ENCODE data around the gene HS6ST3. TPM values are rescaled to one million over a fixed set of nuclear protein-coding genes. Genes with fewer than 3 reads are reported as not detected.

HS6ST3 gene
- total and polyA plus RNA-seq, 2 donors from 2014 or later, result 0.47 to 1.2 TPM

- H3K4me1 ChIP-seq (ENCODE audit: control insufficient read depth in 2 of 3, insufficient read depth in 2 of 3, low read depth in 1 of 3, low read length in 3 of 3), result no peaks in the 10 kb centered on the region
- no peak overlapping the region for H3K9ac ChIP-seq (ENCODE audit: low read length in 3 of 3)
- no peak overlapping the region for H3K27ac ChIP-seq (ENCODE audit: low read depth in 2 of 2, low read length in 2 of 2)
- H3K9me3 ChIP-seq (ENCODE audit: control insufficient read depth in 2 of 3, insufficient read depth in 1 of 3, low read length in 3 of 3), result no peaks in the 10 kb centered on the region
- no peaks in the 10 kb centered on the region for H3K27me3 ChIP-seq (ENCODE audit: control insufficient read depth, insufficient read depth, low read length)
- intact Hi-C loops (cut with DNase I), result no loop called here
- no peaks in the 10 kb centered on the region for H3K36me3 ChIP-seq (ENCODE audit: control insufficient read depth in 2 of 3, insufficient read depth in 3 of 3, low read length in 3 of 3)
- DNase-seq (no peak), FAIRE-seq (no peak)
- H3K4me3 ChIP-seq (ENCODE audit: low read length in 3 of 3), result no peak overlapping the region
- TF ChIP-seq CTCF (IDR thresholded peaks at IDR 0.05; ENCODE audit: borderline replicate concordance, extremely low read depth, insufficient read depth), result no peak
These were observed 205.3 kb downstream of the HS6ST3 start for GRCh38 chr13:96294930-96295881.

GRCh38 chr13:96297360-96297759 lies 207.5 kb downstream of the HS6ST3 start:
- no peak for TF ChIP-seq CTCF (IDR thresholded peaks at IDR 0.05; ENCODE audit: borderline replicate concordance, extremely low read depth, insufficient read depth)
- FAIRE-seq, result no peak
- H3K4me3 ChIP-seq (ENCODE audit: low read length in 3 of 3), result no peak overlapping the region

GRCh38 chr13:96299235-96299634 lies 209.3 kb downstream of the HS6ST3 start:
- DNase-seq (no peak), FAIRE-seq (no peak)
- H3K9ac ChIP-seq (ENCODE audit: low read length in 3 of 3), result no peak overlapping the region
- H3K27me3 ChIP-seq (ENCODE audit: control insufficient read depth, insufficient read depth, low read length), result no peaks in the 10 kb centered on the region
- H3K9me3 ChIP-seq (ENCODE audit: control insufficient read depth in 2 of 3, insufficient read depth in 1 of 3, low read length in 3 of 3), result no peaks in the 10 kb centered on the region
- no peaks in the 10 kb centered on the region for H3K4me1 ChIP-seq (ENCODE audit: control insufficient read depth in 2 of 3, insufficient read depth in 2 of 3, low read depth in 1 of 3, low read length in 3 of 3)
- TF ChIP-seq CTCF (IDR thresholded peaks at IDR 0.05; ENCODE audit: borderline replicate concordance, extremely low read depth, insufficient read depth), result no peak
- no peaks in the 10 kb centered on the region for H3K36me3 ChIP-seq (ENCODE audit: control insufficient read depth in 2 of 3, insufficient read depth in 3 of 3, low read length in 3 of 3)
- intact Hi-C loops (cut with DNase I), result no loop called here
- no peak overlapping the region for H3K27ac ChIP-seq (ENCODE audit: low read depth in 2 of 2, low read length in 2 of 2)
- H3K4me3 ChIP-seq (ENCODE audit: low read length in 3 of 3), result no peak overlapping the region

More at GRCh38 chr13:96297360-96297759, 207.5 kb downstream of the HS6ST3 start:
- Histone ChIP-seq H3K9me3 (ENCODE audit: control insufficient read depth in 2 of 3, insufficient read depth in 1 of 3, low read length in 3 of 3) (no peaks in the 10 kb centered on the region), H3K27ac (ENCODE audit: low read depth in 2 of 2, low read length in 2 of 2) (no peak overlapping the region), H3K27me3 (ENCODE audit: control insufficient read depth, insufficient read depth, low read length) (no peaks in the 10 kb centered on the region), H3K36me3 (ENCODE audit: control insufficient read depth in 2 of 3, insufficient read depth in 3 of 3, low read length in 3 of 3) (no peaks in the 10 kb centered on the region), H3K4me1 (ENCODE audit: control insufficient read depth in 2 of 3, insufficient read depth in 2 of 3, low read depth in 1 of 3, low read length in 3 of 3) (no peaks in the 10 kb centered on the region), H3K9ac (ENCODE audit: low read length in 3 of 3) (no peak overlapping the region)
- intact Hi-C loops (cut with DNase I), result no loop called here
- DNase-seq, result no peak
